Measurements from ENCODE around the gene DGKK. TPM values are rescaled to one million over a fixed set of nuclear protein-coding genes. Genes with fewer than 3 reads are reported as not detected.

Gene DGKK
- not detected in 5 replicates for total RNA-seq (2022; extraction: Qiagen RNA extraction; ENCODE audit: low read depth)

GRCh38 chrX:50470103-50471031 lies at the start of gene DGKK:
DGKK (minus strand) TSS chrX:50470825; CDS start chrX:50470678, 147 bp downstream.

Measured in A549 treated with CpdA at 1 μM for 4 hours (cell line).